Kasumi-1 (cell line): ENCODE data around the gene HAUS1.
A peak's percentile ranks its signal among the peaks of the same experiment; 100 is the strongest.
"Not testable (repeated sequence)": the region's sequence is repeated elsewhere in the genome, so short reads cannot be mapped to it uniquely, and the experiment has no call there.

ENCODE experiments used
- DNase-seq, 2 experiments: peaks; one replicate each; lab custom pipeline; 2025; lab: John Stamatoyannopoulos, UW

HAUS1 gene

DNA sequence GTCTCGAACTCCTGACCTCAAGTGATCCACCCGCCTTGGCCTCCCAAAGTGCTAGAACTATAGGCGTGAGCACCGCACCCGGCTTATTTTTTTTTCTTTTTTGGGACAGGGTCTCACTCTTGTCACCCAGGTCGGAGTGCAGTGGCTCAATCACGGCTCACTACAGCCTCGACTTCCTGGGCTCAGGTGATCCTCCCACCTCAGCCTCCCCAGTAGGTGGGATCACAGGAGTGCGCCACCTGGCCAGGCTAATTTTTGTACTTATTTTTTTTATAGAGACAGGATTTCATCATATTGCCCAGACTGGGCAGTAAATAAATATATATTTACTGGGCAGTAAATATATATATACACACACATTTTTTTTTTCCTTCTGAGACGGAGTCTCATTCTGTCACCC, 8.7 kb upstream of the HAUS1 start:
- no peak for DNase-seq

GRCh38 chr18:46096651-46097300, 7.4 kb upstream of the HAUS1 start:
- peak in 1 of 2 experiments; percentile 37 for DNase-seq

GRCh38 chr18:46097431-46097800, 6.8 kb upstream of the HAUS1 start:
- no peak for DNase-seq

DNA sequence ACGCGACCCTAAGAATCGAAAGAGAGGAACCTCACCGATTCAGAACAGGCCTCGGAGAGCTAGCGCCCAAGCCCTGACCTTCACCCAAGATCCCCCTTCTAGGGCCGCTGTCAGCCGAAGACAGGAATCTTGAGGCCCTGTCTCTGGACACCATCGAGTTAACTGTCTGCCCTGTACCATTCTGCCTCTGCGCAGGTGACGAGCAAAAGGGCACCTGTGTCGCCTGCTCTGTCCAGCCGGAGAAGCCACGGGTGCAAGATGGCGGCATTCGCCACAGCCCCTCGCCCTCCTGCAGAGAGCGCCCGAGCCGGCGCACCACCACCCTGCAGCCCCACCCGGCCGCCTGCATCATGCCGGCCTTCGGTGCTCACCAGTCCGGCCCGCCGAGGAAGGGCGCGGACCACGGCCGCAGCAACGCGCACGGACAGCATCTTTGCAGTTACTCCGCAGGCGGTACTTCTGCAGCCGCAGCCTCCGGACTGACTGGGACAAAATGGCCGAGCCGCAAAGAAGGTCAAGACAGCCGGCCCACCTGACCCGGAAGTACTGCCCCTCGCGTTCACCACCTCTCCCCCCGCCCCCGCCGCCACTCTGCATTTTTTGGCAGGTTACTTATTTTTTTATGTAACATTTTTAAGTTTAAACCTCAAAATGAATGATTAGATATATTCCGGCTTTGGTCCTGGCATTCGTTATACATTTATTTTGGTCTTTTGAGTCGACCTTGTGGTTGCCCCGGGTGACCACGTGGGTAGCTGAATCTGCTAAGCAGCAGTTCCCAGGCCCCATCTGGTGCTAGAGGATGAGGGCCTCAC, 6.2 kb upstream of the HAUS1 start, which contains the start of gene ATP5F1A:
Gene ATP5F1A, minus strand, starts transcription at position 496 of the 815 bp plus-strand sequence. Its CDS starts 65 bp downstream, at position 431.
- DNase-seq, result peak; percentile 85 to 89

DNA sequence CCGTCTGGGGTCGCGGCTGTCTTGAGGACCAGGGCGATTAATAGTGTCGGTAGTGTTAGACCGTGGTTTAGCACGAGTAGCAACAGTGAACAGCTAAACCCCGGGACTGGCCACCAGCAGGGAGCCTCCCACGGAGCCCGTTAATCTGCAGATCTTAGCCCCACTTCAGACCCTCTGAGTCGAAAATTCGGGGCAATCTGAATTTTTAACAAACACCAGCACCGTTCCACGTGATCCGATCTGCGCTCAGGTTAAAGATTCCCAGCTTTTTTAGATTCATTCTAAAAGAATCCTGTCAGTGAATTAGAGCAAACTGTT, 5.6 kb upstream of the HAUS1 start:
- DNase-seq, result peak in 1 of 2 experiments; percentile 53

- DNase-seq, result no peak
These were observed 4.7 kb upstream of the HAUS1 start for GRCh38 chr18:46099463-46099862.

DNA sequence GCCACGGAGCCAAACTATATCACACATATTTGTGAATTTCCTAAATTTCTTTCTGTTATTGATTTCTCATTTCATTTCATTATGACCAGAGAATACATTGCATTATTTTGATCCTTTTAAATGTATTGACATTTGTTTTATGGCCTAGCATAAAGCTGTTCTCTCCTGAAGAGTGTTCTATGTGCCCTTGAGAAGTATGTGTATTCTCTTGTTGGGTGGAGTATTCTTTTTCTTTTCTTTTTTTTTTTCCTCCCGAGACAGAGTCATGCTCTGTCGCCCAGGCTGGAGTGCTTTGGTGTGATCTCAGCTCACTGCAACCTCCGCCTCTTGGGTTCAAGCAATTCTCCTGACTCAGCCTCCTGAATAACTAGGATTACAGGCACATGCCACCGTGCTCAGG, 5.2 kb downstream of the HAUS1 start:
- DNase-seq, result no peak

- DNase-seq, result no peak
These were observed 6.2 kb downstream of the HAUS1 start for GRCh38 chr18:46110406-46110805.

DNA sequence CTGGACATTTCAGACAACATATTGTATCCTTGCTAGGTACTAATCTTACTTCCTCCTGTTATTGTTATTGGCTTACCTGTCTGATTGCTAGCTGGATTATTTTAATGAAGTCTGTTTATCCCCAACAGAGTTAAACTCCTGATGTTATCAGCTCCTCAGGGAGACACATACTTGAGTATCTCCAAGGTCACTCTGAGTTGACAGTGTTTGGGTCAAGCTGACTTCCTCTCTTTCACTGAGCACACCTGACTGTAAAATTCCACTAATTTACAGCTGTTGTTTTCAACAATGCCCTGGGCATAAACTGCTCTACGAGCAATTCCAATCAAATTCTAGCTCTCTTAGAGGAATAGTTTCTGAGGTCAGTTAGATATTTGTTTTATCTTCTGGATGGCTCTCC, 9.6 kb downstream of the HAUS1 start:
- DNase-seq, result no peak

GRCh38 chr18:46126625-46127024, 22.4 kb downstream of the HAUS1 start:
- not testable (repeated sequence) for DNase-seq

DNA sequence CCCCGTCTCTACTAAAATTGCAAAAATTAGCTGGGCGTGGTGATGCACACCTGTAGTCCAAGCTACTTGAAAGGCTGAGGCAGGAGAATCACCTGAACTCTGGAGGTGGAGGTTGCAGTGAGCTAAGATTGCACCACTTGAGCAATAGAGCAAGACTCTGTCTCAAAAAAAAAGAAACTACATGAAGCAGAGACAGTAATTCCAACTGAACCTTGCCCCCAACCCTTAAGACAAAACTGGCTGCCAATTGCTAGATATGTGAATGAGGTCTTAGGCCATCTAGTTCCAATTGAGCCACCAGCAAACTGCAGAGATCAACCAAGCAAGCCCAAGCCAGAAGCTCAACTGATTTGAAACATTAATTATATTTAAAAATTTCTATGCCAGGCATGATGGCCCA, 25.9 kb downstream of the HAUS1 start:
- no peak for DNase-seq

- not testable (repeated sequence) for DNase-seq
These were observed 26.4 kb downstream of the HAUS1 start for GRCh38 chr18:46130549-46130948.

DNA sequence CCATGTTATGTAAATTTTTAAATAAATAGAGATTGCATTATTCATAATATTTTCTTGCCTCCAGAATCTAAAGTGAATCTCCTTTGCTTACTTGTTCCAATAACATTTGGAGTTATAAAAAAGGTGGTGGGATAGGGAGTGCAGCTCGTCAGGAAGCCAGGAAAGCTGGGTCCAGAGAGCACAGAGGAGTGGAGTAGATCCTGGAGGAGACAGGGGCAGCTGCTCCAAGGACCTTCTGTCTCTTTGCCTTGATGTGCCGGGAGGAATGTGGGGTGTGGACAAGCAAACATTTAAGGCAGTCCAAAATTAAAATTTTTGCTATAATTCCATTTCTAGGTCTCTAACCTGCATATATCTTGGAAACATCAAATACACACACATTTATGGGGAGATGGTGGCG, 29.3 kb downstream of the HAUS1 start:
- no peak for DNase-seq

DNA sequence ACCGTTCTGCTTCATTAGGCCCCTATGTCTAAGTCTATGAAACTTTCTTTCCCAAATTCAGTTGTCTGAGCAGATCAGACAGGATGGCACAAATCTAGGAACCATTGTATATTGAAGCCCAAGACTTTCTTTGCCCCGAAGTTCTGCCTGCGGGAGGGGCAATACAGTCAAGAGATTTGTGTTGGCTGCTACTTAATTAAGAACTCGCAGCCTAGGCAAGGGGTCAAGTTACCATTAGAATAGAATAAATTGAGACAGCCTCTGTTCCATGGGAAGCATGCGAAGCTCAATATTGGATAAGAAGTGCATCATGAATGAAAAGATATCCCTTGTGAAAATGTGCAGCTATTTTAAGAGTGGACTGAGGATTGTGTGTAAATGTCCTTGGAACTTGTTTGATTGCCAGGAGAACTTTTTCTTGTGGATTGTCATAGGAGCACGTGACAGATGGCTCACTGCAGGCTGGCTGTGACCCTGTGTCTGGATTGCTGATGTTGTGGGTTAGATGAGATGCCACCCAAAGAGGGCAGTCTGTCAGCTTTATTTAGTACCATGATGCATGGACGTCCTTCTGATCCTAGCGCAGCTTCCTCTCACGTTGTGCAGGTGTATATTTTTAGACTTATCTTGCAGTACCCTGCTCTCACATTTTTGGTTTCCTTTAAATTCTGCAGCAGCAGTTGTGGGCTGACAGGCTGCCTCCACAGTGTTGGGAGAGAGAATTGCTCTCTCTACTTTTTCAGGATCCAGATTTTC, 30.9 kb downstream of the HAUS1 start:
- DNase-seq, result no peak

DNA sequence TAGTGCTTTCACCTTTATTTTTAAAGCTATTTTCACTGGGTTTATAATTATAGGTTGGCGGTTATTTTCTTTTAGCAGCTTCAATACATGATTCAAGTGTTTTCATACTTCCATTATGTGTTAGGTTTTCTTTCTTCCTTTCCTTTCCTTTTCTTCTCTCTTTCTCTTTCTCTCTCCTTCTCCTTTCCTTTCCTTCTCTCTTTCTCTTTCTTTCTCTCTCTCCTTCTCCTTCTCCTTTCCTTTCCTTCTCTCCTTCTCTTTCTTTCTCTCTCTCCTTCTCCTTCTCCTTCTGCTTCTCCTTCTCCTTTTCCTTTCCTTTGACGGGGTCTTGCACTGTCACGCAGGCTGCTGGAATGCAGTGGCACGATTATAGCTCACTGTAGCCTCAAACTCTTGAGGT, 36.0 kb downstream of the HAUS1 start:
- no peak for DNase-seq

DNA sequence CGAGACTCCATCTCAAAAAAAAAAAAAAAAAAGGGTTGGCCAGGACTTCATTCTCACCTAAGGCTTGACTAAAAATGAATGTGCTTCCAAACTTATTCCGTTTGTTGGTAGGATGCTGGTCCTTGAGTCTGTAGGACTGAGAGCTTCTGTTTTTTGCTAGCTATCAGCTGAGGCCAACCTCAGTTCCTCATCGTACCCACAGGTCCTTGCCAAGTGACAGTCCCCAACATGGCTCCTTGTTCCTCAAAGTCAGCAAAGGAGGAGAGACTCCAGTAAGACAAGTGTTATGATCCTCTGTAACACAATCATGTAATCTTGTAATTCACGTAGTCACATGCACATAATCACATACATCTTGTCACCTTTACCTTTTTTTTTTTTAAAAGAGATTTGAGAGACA, 37.0 kb downstream of the HAUS1 start:
- DNase-seq, result peak; percentile 23 to 48

GRCh38 chr18:46148810-46149209, 44.6 kb downstream of the HAUS1 start:
- DNase-seq, result peak; percentile 37 to 80

GRCh38 chr18:46152436-46152807, 48.2 kb downstream of the HAUS1 start:
- no peak for DNase-seq

DNA sequence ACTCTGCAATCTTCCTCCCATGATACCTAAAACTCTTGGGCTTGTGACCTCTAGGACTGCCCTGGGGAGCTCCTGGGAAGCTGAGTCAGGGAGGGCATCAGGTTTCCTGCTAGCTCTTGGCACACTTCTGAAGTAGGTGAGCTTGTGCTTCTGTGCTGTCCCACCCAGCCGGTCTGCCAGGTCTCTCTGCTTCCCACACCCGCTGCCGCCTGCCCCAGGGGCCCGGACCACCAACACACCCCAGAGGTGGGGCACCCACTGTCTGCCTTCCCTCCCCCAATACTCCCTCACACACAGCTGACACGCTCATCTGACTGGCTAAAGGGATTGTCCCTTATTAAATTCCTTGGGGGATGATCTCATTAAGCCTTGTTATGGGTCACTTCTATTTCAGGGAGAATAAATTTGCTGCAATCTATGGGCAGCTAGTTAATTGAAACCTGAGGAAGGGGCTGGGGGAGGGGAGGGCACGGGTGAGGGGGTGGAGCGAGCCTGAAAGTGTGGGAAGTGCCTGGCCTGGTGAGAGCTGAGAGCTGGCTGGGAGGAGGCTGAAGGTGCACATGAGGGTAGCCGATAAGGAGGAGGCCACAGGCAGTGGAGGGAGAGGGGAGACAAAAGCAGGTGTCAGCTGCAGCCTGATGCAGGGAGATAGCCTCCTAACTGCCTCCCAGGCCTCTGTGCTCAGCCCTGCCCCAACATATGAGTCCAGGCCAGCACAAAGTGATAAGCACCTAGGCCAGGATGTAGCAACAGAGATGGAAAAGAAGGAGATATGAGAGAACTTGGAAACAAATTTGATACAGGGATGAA, 48.8 kb downstream of the HAUS1 start:
- DNase-seq, result no peak

DNA sequence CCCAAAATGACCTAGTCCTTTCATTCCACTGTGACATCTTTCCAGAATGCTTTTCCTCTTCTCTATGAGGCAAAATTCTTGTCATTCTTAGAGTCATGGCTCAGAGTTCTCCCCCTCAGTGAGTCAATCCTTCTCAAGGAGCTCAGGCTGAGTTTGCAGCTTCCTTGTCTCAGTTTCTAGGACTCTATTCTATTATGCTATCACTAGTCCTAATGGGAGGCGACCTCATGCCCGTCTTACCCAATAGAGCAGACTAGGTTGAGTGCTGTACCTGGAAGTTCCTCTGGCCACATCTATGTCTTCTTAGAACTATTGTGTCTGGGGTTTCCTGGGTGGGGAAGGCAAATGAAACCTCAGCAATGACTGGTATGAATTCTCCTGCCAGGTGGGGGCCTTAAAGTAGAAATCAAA, 51.5 kb downstream of the HAUS1 start:
- DNase-seq, result no peak

DNA sequence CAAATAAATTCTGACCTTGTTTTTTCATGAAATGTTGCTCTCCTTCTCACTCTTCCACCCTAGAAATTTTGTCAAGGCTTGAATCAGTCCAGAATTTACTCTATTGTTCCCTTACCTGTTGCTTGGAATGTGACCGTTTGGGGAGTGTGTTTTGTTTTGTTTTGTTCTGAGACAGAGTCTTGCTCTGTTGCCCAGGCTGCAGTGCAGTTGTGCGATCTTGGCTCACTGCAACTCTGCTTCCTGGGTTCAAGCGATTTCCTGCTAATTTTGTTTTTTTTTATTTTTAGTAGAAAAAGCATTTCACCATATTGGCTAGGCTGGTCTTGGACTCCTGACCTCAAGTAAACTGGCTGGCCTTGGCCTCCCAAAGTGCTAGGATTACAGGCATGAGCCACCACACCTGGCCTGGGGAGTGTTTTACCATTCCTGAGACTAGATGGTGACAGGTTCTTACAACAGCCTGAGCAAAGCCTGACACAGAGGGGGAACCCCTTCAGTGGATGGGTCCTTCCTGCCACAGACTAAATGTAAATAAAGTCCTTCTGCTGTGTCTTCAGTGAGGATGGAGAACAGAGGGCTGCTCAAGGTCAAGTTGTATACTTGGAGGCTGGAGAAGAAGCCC, 52.0 kb downstream of the HAUS1 start:
- no peak for DNase-seq

GRCh38 chr18:46156843-46157242, 52.7 kb downstream of the HAUS1 start:
- DNase-seq, result no peak
